ENCODE results near the gene SLC7A4.

DNA sequence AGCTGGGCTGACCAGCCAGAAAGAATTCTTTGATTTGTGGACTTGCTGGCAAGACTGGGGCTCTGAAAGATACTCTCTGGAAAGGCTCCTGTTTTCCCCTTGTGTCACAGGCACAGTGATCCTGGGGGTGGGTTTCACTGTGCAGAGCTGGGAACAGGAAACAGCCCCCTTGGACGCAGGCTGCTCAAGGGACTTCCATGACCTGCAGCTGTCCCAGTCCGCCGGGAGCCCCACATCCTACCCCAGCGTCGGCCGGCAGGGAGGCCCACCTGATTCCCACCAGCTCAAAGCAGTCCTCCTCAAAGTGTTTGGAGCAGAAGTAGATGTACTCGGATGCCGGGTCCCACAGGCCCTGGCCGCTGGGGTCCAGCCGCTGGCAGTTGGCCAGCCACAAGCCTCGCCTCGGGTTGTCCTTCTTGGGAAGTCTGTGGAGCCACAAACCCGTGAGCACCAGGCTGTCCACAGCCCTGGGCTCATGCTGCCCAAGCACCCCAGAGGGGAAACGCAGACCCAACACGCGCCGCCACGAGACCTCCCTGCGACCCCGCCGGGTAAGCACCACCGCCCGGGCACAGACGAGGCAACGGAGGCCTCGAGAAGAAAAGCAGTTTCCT is 31.3 kb downstream of the SLC7A4 start:
- no peak for TF ChIP-seq POLR2A (IDR thresholded peaks at IDR 0.05)
- TF ChIP-seq, protein P1, sequence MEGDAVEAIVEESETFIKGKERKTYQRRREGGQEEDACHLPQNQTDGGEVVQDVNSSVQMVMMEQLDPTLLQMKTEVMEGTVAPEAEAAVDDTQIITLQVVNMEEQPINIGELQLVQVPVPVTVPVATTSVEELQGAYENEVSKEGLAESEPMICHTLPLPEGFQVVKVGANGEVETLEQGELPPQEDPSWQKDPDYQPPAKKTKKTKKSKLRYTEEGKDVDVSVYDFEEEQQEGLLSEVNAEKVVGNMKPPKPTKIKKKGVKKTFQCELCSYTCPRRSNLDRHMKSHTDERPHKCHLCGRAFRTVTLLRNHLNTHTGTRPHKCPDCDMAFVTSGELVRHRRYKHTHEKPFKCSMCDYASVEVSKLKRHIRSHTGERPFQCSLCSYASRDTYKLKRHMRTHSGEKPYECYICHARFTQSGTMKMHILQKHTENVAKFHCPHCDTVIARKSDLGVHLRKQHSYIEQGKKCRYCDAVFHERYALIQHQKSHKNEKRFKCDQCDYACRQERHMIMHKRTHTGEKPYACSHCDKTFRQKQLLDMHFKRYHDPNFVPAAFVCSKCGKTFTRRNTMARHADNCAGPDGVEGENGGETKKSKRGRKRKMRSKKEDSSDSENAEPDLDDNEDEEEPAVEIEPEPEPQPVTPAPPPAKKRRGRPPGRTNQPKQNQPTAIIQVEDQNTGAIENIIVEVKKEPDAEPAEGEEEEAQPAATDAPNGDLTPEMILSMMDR (IDR thresholded peaks at IDR 0.05) = no peak
- TF ChIP-seq EP300 (IDR thresholded peaks at IDR 0.05) = no peak
- no peak for TF ChIP-seq POLR2AphosphoS5 (IDR thresholded peaks at IDR 0.05)

Measured in upper lobe of left lung (tissue), 4 donors.